Neutrophil (primary cell): ENCODE results near the gene GPR132.

ENCODE experiments used
- H3K27ac ChIP-seq: fragments of 200-600 bp; sonication (generic); 2 replicates; pipeline ENCODE4 v1.5.1; 2016; ENCODE audit warnings: mild to moderate bottlenecking, moderate library complexity
- H3K27me3 ChIP-seq: fragments of 200-600 bp; sonication (generic); 2 replicates; pipeline ENCODE4 v1.6.0; 2016; ENCODE audit warnings: mild to moderate bottlenecking
- H3K36me3 ChIP-seq: fragments of 200-600 bp; sonication (generic); 2 replicates; pipeline ENCODE4 v1.5.1; 2017
- H3K4me1 ChIP-seq, 2 experiments: fragments of 200-600 bp in 1 of 2; sonication (generic) in 1 of 2; 1 replicate in 1 of 2; 2 replicates in 1 of 2; pipeline versions ENCODE4 v1.5.1 to v1.6.1; 2013 to 2016; ENCODE audit warnings: low read depth in 1 of 2, low read length in 1 of 2, mild to moderate bottlenecking in 1 of 2, moderate library complexity in 1 of 2; ENCODE audit not compliant: control insufficient read depth in 1 of 2, insufficient read depth in 1 of 2
- H3K4me3 ChIP-seq, 2 experiments: fragments of 200-600 bp in 1 of 2; sonication (generic) in 1 of 2; 1 replicate in 1 of 2; 2 replicates in 1 of 2; pipeline ENCODE4 v1.5.1; 2013 to 2016; ENCODE audit warnings: low read depth in 1 of 2, low read length in 1 of 2, mild to moderate bottlenecking in 1 of 2, moderate library complexity in 1 of 2
- H3K9me3 ChIP-seq: fragments of 200-600 bp; sonication (generic); 2 replicates; pipeline ENCODE4 v1.5.1; 2016
- TF ChIP-seq, protein P1 (sequence below): fragments of 200-600 bp; sonication (generic); IDR thresholded peaks from 2 replicates; pipeline ENCODE4 v1.5.1; 2016; ENCODE audit warnings: antibody characterized with exemption

GPR132 gene

DNA sequence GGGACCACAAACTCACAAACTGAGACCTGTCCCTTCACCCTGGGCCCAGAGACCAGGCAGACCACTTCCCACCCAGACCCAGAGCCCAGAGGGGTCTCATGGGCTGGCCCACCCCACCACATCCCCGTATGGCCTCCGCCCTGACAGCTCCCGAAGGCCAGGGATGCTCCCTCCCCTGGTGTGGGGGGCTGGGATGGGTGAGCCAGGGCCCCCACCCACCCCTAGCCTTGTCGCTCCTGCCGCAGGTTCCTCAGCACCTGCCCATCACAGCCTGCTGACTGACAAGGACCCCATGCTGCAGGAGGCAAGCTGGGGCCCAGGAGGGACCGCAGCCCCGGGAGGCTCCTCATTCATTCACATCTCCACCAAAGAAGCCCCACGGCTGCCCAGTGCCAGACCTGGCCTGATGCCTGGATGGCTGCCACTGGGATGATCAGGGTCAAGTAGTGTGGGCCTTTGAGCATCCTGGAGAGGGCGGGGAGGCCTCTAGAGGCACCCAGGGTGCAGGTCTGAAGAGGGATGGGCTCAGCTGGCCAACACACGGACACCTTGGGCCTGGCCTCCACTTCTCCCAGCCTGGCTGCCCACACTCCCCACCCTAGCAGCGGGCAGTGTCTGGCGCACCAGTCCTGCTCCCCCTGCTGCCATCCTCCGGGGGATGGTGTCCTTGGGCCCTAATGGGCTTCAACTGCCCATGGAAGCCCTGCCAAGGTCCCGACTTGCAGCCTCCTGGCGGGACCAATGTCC is 24.7 kb upstream of the GPR132 start:
- Histone ChIP-seq H3K27me3 (peaks cover 99% of the 10 kb centered on the region), H3K27ac (no peak overlapping the region), H3K9me3 (no peaks in the 10 kb centered on the region), H3K4me3 (no peak overlapping the region), H3K36me3 (no peaks in the 10 kb centered on the region), H3K4me1 (peaks cover 28 to 29% of the 10 kb centered on the region in 2 experiments)
- TF ChIP-seq, protein P1, sequence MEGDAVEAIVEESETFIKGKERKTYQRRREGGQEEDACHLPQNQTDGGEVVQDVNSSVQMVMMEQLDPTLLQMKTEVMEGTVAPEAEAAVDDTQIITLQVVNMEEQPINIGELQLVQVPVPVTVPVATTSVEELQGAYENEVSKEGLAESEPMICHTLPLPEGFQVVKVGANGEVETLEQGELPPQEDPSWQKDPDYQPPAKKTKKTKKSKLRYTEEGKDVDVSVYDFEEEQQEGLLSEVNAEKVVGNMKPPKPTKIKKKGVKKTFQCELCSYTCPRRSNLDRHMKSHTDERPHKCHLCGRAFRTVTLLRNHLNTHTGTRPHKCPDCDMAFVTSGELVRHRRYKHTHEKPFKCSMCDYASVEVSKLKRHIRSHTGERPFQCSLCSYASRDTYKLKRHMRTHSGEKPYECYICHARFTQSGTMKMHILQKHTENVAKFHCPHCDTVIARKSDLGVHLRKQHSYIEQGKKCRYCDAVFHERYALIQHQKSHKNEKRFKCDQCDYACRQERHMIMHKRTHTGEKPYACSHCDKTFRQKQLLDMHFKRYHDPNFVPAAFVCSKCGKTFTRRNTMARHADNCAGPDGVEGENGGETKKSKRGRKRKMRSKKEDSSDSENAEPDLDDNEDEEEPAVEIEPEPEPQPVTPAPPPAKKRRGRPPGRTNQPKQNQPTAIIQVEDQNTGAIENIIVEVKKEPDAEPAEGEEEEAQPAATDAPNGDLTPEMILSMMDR, result no peak

DNA sequence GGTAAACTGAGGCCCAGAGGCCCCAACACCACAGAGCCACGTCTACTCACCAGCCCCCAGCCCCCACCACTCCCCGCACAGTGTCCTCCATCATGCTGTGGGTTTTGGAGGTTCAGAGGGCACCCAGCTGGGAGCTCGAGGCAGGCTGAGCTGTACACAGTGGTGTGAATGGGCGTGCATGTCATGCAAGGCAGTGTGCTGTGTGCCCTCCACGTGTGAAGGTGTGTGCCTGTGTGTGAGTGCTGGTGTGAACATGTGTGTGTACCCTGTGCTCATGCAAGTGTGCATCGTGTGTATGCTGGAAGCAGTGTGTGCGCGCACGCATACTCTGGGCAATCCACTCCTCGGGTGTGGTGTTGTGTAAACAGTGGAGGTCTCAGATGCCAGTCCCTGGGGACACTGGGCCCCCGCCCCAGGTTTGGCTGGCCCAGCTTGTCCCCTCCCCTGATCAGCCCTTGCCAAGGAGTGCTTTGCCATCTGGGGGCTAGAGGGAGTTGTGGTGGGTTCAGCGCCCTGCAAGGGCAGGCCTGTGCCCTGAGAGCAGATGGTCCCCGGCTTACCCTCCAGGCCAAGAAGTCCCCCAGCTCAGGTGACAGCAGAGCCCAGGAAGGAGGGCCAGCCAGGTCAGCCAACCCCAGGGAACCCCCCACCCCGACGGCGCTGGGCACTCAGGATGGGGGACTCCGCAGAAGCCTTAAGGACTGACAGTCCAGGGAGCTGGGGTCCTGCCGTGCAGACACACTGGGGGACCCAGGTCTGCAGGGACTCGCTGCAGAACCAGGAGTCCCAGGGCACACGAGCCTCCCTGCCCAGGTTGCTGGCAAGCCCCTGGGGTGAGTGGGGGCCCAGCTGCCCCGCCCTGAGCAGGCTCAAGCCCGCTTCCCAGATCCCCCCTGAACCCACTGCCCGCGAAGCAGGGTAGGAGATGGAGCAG is 23.8 kb upstream of the GPR132 start:
- H3K27me3 ChIP-seq, result peaks cover 99% of the 10 kb centered on the region
- H3K36me3 ChIP-seq, result no peaks in the 10 kb centered on the region
- TF ChIP-seq, protein P1, result no peak
- H3K9me3 ChIP-seq, result no peaks in the 10 kb centered on the region
- H3K4me1 ChIP-seq, result peaks cover 28 to 29% of the 10 kb centered on the region in 2 experiments
- no peak overlapping the region for H3K4me3 ChIP-seq
- no peak overlapping the region for H3K27ac ChIP-seq

DNA sequence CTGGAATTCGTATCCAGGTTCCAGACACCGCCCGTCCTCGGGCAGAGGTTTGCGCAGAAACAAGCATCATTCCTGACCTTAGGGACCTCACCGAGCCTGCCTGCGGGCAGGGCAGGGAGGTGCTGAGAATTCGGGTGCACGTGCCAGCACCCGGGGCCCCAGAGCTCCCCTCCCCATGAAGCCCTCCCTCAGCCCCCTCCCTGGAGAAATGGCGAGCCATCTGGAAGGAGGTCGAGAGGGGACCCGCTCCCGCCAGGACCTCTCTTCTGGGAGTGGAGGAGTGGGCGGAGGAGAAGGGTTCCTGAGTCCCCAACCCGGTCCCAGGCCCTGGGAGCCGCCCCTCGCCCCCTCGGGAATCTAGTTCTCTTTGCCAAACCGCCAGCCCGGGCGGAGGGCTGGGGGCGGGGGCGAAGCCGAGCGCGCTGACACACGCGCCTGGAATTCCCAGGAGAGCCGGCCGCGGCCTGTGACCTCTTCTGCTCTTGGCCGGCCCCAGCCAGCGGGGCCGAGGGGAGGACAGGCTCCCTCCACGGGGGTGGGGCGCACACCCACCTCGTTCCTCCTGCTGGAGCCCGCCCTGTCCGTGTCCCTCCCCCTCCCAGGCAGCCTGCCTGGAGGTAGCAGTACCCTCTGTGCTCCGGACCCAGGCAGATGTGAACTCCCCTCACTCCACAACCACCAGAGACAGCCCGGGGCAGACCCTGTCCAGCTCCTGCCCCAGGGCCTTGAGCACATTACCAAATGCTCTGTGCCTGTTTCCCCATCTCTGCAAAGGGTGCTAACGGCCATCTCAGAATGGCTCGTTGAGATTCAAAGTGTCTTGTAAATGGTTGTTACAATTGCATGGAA is 23.0 kb upstream of the GPR132 start:
- no peak overlapping the region for H3K27ac ChIP-seq
- TF ChIP-seq, protein P1, result no peak
- peaks cover 23% of the 10 kb centered on the region in 2 experiments for H3K4me1 ChIP-seq
- H3K36me3 ChIP-seq, result no peaks in the 10 kb centered on the region
- peak overlapping the region in 1 of 2 experiments; percentile 73 for H3K4me3 ChIP-seq
- no peaks in the 10 kb centered on the region for H3K9me3 ChIP-seq
- peaks cover 97% of the 10 kb centered on the region for H3K27me3 ChIP-seq

DNA sequence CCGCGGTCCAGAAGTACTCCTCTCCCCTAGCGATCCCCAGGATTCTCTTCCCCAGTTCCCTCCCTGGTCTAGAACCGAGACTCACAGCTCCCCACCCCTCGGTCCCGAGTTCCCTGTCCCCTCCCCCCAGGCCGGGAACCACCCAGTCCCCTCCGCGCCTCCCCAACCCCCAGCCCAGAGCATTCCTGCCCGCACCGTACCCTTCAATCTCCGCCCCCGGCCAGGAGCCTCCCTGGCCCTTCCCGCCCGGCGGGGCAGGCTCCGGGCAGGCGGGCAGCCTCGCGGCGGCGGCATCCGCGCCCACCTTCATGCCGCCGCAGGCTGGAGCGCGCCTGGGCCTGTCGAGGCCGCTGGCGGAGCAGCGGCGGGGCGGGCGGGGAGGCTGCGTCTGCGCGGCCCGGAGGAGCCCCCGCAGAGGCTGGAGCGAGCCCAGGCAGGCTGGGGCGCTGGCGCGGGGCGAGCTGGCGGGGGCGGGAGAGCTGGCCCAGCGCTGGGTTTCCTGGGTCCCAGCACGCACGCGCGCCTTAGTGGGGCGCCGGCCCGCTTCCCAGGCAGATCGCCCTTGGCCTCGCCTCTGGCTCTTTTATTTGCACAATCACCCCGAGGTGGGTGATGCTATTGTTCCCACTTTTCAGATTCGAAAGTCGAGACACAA is 22.2 kb upstream of the GPR132 start:
- Histone ChIP-seq H3K4me1 (peaks cover 16 to 21% of the 10 kb centered on the region in 2 experiments), H3K4me3 (peak overlapping the region; percentile 67 to 73), H3K36me3 (no peaks in the 10 kb centered on the region), H3K27me3 (peaks cover 92% of the 10 kb centered on the region), H3K9me3 (no peaks in the 10 kb centered on the region), H3K27ac (no peak overlapping the region)
- TF ChIP-seq, protein P1, result no peak
